Measurements from ENCODE around the gene SIRPB1.

DNA sequence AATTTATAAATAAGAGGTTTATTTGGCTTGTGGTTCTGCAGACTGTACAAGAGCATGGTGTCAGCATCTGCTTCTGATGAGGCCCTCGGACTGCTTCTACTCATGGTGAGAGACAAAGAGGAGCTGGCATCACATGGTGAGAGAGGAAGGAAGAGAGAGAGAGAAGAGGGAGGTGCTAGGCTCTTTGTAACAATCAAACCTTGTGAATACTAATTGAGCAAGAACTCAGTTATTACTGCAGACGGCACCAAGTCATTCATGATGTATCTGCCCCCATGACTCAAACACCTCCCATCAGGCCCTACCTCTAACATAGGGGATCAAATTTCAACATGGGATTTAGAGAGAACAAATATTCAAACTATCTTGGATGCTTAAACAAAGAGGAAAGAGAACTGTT is 44.1 kb upstream of the SIRPB1 start:
- no peak for TF ChIP-seq POLR2AphosphoS5 (IDR thresholded peaks at IDR 0.05)
- TF ChIP-seq, protein P1, sequence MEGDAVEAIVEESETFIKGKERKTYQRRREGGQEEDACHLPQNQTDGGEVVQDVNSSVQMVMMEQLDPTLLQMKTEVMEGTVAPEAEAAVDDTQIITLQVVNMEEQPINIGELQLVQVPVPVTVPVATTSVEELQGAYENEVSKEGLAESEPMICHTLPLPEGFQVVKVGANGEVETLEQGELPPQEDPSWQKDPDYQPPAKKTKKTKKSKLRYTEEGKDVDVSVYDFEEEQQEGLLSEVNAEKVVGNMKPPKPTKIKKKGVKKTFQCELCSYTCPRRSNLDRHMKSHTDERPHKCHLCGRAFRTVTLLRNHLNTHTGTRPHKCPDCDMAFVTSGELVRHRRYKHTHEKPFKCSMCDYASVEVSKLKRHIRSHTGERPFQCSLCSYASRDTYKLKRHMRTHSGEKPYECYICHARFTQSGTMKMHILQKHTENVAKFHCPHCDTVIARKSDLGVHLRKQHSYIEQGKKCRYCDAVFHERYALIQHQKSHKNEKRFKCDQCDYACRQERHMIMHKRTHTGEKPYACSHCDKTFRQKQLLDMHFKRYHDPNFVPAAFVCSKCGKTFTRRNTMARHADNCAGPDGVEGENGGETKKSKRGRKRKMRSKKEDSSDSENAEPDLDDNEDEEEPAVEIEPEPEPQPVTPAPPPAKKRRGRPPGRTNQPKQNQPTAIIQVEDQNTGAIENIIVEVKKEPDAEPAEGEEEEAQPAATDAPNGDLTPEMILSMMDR (IDR thresholded peaks at IDR 0.05) = no peak

Measured in sigmoid colon (tissue), 4 donors.